Renal cortex interstitium (tissue), 15 donors: Measurements from ENCODE around the gene PRPF31. TPM values are rescaled to one million over a fixed set of nuclear protein-coding genes. Genes with fewer than 3 reads are reported as not detected.
"Not testable (repeated sequence)": the region's sequence is repeated elsewhere in the genome, so short reads cannot be mapped to it uniquely, and the experiment has no call there.

Experiments
- DNase-seq, 11 donors: peaks; one replicate each; pipeline ENCODE4 v3.0.0-alpha.2; 2013; ENCODE audit warnings: low read depth in 9 of 11, low spot score in 4 of 11; ENCODE audit errors: extremely low read depth in 1 of 11
- long read RNA-seq, 16 experiments: transcript quantifications; one replicate each; lab custom pipeline, GENCODE V29; 2026
- polyA plus RNA-seq, 3 donors: library from polyadenylated mRNA; unstranded; fragments of 120-200 nt; gene quantifications; one replicate each; pipeline ENCODE4 v1.2.1, GENCODE V29; 2013; ENCODE audit not compliant: insufficient read length in 3 of 3

PRPF31 gene
- 10 to 100 TPM; 68.0 to 82.8 (median 73.0) TPM for polyA plus RNA-seq
- long read RNA-seq, donor 1, transcript PRPF31-201 (14 exons, 2,126 nt), result major isoform, 11 of 37 reads
- long read RNA-seq, donor 1, partial matches to known transcripts, result 24 of 37 reads
- long read RNA-seq, donor 1, other reads (novel, unspliced or antisense), result 0 of 37 reads
- long read RNA-seq, donor 2, transcript PRPF31-201 (14 exons, 2,126 nt), result major isoform, 5 of 5 reads
- long read RNA-seq, donor 2, partial matches to known transcripts, result 0 of 5 reads
- long read RNA-seq, donor 2, other reads (novel, unspliced or antisense), result 0 of 5 reads
- long read RNA-seq, donor 3, transcript PRPF31-201 (14 exons, 2,126 nt), result major isoform, 15 of 48 reads
- long read RNA-seq, donor 3, partial matches to known transcripts, result 32 of 48 reads
- long read RNA-seq, donor 3, other reads (novel, unspliced or antisense), result 0 of 48 reads
- long read RNA-seq, donor 4, transcript PRPF31-201 (14 exons, 2,126 nt), result major isoform, 8 of 18 reads
- long read RNA-seq, donor 4, partial matches to known transcripts, result 10 of 18 reads
- long read RNA-seq, donor 4, other reads (novel, unspliced or antisense), result 0 of 18 reads
- long read RNA-seq, donor 5, transcript PRPF31-201 (14 exons, 2,126 nt), result major isoform, 24 of 32 reads
- long read RNA-seq, donor 5, partial matches to known transcripts, result 6 of 32 reads
- long read RNA-seq, donor 5, other reads (novel, unspliced or antisense), result 0 of 32 reads
- long read RNA-seq, donor 6, transcript PRPF31-201 (14 exons, 2,126 nt), result major isoform, 14 of 44 reads
- long read RNA-seq, donor 6, partial matches to known transcripts, result 28 of 44 reads
- long read RNA-seq, donor 6, other reads (novel, unspliced or antisense), result 0 of 44 reads
- long read RNA-seq, donor 7, transcript PRPF31-201 (14 exons, 2,126 nt), result major isoform, 10 of 20 reads
- long read RNA-seq, donor 7, partial matches to known transcripts, result 10 of 20 reads
- long read RNA-seq, donor 7, other reads (novel, unspliced or antisense), result 0 of 20 reads
- long read RNA-seq, donor 8, transcript PRPF31-201 (14 exons, 2,126 nt), result major isoform, 23 of 45 reads
- long read RNA-seq, donor 8, partial matches to known transcripts, result 21 of 45 reads
- long read RNA-seq, donor 8, other reads (novel, unspliced or antisense), result 0 of 45 reads
- long read RNA-seq, donor 9, transcript PRPF31-201 (14 exons, 2,126 nt), result major isoform, 14 of 44 reads
- long read RNA-seq, donor 9, partial matches to known transcripts, result 29 of 44 reads
- long read RNA-seq, donor 9, other reads (novel, unspliced or antisense), result 0 of 44 reads
- long read RNA-seq, donor 10, transcript PRPF31-201 (14 exons, 2,126 nt), result major isoform, 11 of 61 reads
- long read RNA-seq, donor 10, partial matches to known transcripts, result 50 of 61 reads
- long read RNA-seq, donor 10, other reads (novel, unspliced or antisense), result 0 of 61 reads
- long read RNA-seq, donor 11, transcript PRPF31-201 (14 exons, 2,126 nt), result major isoform, 12 of 12 reads
- long read RNA-seq, donor 11, partial matches to known transcripts, result 0 of 12 reads
- long read RNA-seq, donor 11, other reads (novel, unspliced or antisense), result 0 of 12 reads
- long read RNA-seq, donor 12, partial matches to known transcripts, result 0 of 1 reads
- long read RNA-seq, donor 12, other reads (novel, unspliced or antisense), result 0 of 1 reads
- long read RNA-seq, donor 13, transcript PRPF31-201 (14 exons, 2,126 nt), result major isoform, 20 of 40 reads
- long read RNA-seq, donor 13, partial matches to known transcripts, result 19 of 40 reads
- long read RNA-seq, donor 13, other reads (novel, unspliced or antisense), result 0 of 40 reads
- long read RNA-seq, donor 14, transcript PRPF31-201 (14 exons, 2,126 nt), result major isoform, 12 of 13 reads
- long read RNA-seq, donor 14, partial matches to known transcripts, result 0 of 13 reads
- long read RNA-seq, donor 14, other reads (novel, unspliced or antisense), result 0 of 13 reads
- long read RNA-seq, donor 15, transcript PRPF31-201 (14 exons, 2,126 nt), result major isoform, 12 of 28 reads
- long read RNA-seq, donor 15, partial matches to known transcripts, result 15 of 28 reads
- long read RNA-seq, donor 15, other reads (novel, unspliced or antisense), result 0 of 28 reads
- long read RNA-seq, donor 16, transcript PRPF31-201 (14 exons, 2,126 nt), result major isoform, 42 of 81 reads
- long read RNA-seq, donor 16, partial matches to known transcripts, result 36 of 81 reads
- long read RNA-seq, donor 16, other reads (novel, unspliced or antisense), result 0 of 81 reads

DNA sequence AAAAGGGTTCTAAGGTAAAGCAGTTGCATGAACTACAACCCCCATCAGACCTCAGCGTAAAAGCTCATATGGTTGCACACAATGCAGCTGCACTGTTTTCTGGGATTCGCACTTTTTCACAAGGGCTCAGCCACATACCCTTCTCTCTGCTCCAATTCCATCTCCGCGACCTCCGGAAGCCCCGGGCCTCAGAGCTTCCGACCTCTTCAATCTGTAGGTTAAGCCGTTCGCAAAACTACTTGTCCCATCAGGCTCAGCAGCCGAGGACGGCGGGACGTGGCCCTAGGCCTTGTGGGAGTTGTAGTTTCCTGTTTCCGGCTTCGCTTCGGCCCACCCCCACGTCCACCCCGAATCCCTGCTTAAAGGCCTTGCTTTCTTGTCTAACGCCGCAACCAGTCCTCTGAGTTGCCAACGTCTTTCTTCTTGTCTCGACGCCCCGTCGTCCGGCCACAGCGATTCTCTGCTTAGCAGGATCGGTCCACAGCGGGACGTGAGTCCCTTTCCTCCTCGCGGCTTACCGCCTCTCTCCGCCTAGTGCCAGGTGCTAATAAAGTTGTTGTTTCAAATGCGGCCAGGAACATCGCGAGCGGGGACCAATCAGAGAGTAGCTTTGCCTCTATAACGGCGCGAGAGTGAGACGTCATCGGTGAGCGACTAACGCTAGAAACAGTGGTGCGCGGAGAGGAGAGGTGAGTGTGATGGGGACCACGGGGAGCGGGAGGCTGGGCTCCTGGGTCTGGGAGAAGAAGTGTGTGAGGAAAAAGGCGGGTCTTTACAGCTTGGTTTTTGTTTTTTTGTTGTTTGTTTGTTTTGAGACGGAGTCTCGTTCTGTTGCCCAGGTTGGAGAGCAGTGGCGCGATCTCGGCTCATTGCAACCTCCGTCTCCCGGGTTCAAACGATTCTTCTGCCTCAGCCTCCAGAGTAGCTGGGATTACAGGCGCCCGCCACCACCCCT, at the start of gene PRPF31, which contains the start of gene TFPT:
TSS of gene PRPF31 (plus strand) at position 646 of the 955 bp plus-strand sequence. CDS start 2,525 bp downstream, outside the sequence.
TSS of gene TFPT (minus strand) at position 549 of the 955 bp plus-strand sequence. CDS start at position 161, 388 bp downstream.
- peak; percentile 96 to 99 (median 98) for DNase-seq

DNA sequence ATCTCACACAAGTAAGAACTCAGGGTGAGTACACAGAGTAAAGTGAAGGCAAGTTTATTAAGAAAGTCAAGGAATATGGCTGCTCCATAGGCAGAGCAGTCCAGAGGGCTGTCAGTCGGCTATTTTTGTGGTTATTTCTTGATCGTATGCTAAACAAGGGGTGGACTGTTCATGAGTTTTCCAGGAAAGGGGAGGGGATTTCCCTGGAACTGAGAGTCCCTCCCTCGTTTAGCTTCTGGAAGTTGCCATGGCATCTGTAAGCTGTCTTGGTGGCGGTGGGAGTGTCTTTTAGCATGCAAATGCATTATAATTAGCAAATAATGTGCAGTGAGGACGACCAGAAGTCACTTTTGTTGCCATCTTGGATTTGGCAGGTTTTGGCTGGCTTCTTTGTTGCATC, 46.1 kb upstream of the PRPF31 start:
- DNase-seq, result no peak

GRCh38 chr19:54073829-54074228, 41.7 kb upstream of the PRPF31 start:
- DNase-seq, result no peak

GRCh38 chr19:54074851-54075250, 40.7 kb upstream of the PRPF31 start:
- DNase-seq, result no peak

DNA sequence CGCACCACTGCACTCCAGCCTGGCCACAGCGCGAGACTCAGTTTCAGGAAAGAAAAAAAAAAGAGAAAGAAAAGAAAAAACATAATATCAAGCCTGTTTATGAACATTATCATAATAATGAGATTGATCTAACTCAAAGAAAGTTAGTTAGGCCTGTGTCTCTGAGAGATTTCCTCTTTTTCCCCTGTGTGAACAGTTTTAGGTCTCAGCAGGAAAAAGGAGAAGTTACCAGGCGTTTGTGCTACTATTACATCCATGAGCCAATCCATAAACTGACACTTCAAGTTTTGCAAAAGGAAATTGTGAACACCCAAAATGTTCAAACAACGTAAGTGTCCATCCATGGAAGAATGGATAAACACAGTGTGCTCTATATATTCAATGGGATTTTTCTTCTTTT, 38.2 kb upstream of the PRPF31 start:
- DNase-seq, result no peak

DNA sequence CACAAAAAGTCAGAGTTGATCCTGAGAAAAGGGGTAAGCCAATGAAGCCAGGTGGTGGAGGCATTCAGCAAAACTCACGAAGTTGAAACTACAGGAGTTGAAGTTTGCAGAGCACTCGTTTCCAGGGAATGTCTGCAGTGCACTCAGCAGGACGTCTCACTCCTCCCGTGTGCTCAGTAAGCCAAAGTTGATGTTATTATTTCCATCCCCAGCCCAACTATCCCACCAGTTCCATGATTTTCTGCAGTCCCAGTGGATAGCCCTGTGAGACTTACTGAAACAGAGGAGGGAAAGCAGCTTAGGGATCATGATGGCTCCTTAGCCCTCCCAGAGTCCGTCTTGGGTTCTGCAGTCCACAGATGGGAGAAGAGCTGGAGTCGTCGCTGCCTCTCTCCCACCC, 34.5 kb upstream of the PRPF31 start, which contains the start of gene TARM1:
TSS of gene TARM1 (minus strand) at position 334 of the 400 bp plus-strand sequence. CDS start at position 309, 25 bp downstream.
- no peak for DNase-seq

DNA sequence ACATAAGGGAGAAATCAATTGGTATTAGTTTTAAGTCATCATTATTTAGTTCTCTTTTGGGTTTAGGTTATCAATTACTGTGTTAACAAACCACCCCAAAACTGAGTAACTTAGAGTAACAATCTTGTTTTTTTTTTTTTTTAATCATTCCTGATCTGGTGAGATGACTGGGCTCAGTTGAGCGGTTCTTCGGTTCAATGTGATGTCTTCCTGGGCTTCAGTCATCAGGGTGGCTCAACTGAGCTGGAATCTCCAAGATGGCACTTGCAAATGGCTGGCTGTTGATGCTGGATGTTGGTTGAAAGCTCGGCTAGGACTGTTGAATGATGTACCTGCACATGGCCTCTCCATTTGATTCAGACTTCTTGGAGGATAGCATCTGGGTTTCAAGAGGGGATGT, 31.1 kb upstream of the PRPF31 start:
- no peak for DNase-seq

- DNase-seq, result no peak
Measured at GRCh38 chr19:54094426-54095000, 21.0 kb upstream of the PRPF31 start.

- DNase-seq, result no peak
Measured at GRCh38 chr19:54095136-54095858, 20.3 kb upstream of the PRPF31 start.

- DNase-seq, result peak in 3 of 11 donors; percentile 18 to 31 (median 28)
Measured at GRCh38 chr19:54095859-54096616, 19.5 kb upstream of the PRPF31 start.

GRCh38 chr19:54096617-54097106, 18.9 kb upstream of the PRPF31 start:
- no peak for DNase-seq

DNA sequence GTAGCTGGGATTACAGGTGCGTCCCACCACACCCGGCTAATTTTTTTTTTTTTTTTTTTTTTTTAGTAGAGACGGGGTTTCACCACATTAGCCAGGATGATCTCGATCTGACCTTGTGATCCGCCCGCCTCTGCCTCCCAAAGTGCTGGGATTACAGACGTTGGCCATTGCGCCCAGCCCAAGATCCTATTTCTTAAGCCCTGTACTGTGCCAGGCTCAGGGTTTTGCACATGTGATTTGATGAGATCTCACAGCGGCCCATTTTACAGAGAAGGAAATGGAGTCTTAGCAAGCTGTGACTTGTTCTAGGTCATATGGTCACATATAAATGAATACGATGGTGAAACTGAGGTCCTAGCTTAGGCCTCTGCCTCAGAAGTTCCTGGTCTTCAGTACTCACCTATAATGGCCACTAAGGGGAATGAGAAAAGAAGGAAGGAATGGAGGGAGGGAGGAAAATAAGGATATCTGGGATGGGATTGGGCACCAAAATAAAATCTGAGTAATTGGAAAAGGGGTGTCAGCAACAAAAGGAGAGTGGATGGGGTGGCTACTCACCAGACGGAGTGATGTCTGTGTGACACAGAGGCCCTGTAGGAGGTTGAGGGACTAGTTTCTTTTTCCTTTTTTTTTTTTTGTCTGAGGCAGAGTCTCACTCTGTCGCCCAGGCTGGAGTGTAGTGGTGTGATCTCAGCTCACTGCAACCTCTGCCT, 16.2 kb upstream of the PRPF31 start:
- DNase-seq, result no peak

- DNase-seq, result not testable (repeated sequence)
Measured at GRCh38 chr19:54099903-54100255, 15.7 kb upstream of the PRPF31 start.
